NCI-H2196 (cell line): ENCODE measurements around the gene THRAP3.

Experiments used
- DNase-seq: peaks from one replicate; lab custom pipeline; 2025; ENCODE audit not compliant: unreplicated experiment; lab: John Stamatoyannopoulos, UW

The THRAP3 gene

DNA sequence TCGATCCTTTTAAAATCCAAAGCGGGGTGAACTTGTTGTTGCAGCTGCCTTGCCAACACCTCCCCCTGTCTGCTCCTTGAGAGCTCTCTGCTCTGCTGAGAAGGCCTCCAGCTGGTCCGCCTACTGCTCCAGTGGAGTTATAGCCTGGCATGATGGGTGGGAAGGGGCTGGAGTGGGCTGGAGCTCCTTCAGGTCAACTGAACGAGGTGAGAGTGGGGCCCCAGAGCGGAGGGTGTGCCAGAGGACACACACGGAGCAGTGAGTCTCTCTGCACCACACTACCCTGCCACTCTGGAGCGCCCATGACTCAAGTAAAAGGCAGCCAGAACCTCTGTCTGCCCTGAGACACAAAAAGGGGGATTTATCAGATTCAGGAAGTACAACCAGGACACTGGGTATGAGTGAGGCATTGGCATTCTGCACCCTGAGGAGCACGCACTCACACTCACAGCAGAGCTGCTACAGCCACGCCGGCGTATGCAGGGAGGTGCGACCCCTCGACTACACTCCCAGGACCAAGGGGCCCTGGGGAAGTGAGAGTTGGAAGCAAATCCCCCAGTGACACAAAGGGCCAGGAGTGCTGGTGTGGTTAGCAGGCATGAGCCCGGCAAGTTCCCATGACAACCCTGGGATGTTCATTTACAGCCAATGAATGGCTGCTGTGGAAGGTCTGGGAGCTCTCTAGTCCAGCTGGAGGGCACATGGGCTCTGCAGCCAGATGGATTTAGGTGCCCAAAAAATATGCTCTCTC lies 127.2 kb downstream of the THRAP3 start:
- peak; percentile 13 for DNase-seq

GRCh38 chr1:36352125-36352909 lies 128.1 kb downstream of the THRAP3 start:
- no peak for DNase-seq

- no peak for DNase-seq
These were observed 129.0 kb downstream of the THRAP3 start for GRCh38 chr1:36352910-36353878.

- no peak for DNase-seq
These were observed 130.2 kb downstream of the THRAP3 start for GRCh38 chr1:36354486-36354885.
